Occipital lobe (tissue), 2 donors: Measurements from ENCODE around the gene RPS6KA3. TPM values are rescaled to one million over a fixed set of nuclear protein-coding genes. Genes with fewer than 3 reads are reported as not detected.
"Not testable (repeated sequence)": the region's sequence is repeated elsewhere in the genome, so short reads cannot be mapped to it uniquely, and the experiment has no call there.

ENCODE experiments used
- DNase-seq: peaks from one replicate; lab custom pipeline; 2025; lab: John Stamatoyannopoulos, UW
- total RNA-seq: library from RNA; depleted of rRNA; stranded (reverse); fragments of >200 nt; gene quantifications from one replicate; pipeline ENCODE4 v1.2.3, GENCODE V29; 2014

RPS6KA3 gene
- total RNA-seq, 1 donor from 2014 or later: 35.7 TPM

GRCh38 chrX:20147561-20147960 lies 119.1 kb downstream of the RPS6KA3 start:
- DNase-seq: no peak

GRCh38 chrX:20144491-20144890 lies 122.2 kb downstream of the RPS6KA3 start:
- no peak for DNase-seq

- DNase-seq: no peak
Measured at GRCh38 chrX:20143561-20143960, 123.1 kb downstream of the RPS6KA3 start.

- DNase-seq: no peak
Measured at GRCh38 chrX:20143111-20143510, 123.6 kb downstream of the RPS6KA3 start.

- DNase-seq: peak; percentile 94
Measured at GRCh38 chrX:20141281-20142220, 125.2 kb downstream of the RPS6KA3 start, which contains the start of gene EIF1AX. Gene EIF1AX, minus strand, starts transcription at chrX:20141838. Its CDS starts 198 bp downstream, at chrX:20141640.

GRCh38 chrX:20140420-20140819 lies 126.3 kb downstream of the RPS6KA3 start:
- no peak for DNase-seq

- no peak for DNase-seq
Measured at GRCh38 chrX:20139966-20140365, 126.7 kb downstream of the RPS6KA3 start.

GRCh38 chrX:20135944-20136343 lies 130.8 kb downstream of the RPS6KA3 start:
- DNase-seq: no peak

GRCh38 chrX:20132666-20133065 lies 134.0 kb downstream of the RPS6KA3 start:
- no peak for DNase-seq

GRCh38 chrX:20130357-20130756 lies 136.4 kb downstream of the RPS6KA3 start:
- no peak for DNase-seq

- no peak for DNase-seq
Measured at GRCh38 chrX:20129547-20129946, 137.2 kb downstream of the RPS6KA3 start.

GRCh38 chrX:20128670-20129069 lies 138.0 kb downstream of the RPS6KA3 start:
- DNase-seq: no peak

GRCh38 chrX:20127440-20127839 lies 139.3 kb downstream of the RPS6KA3 start:
- DNase-seq: not testable (repeated sequence)

- not testable (repeated sequence) for DNase-seq
Measured at GRCh38 chrX:20126833-20127232, 139.9 kb downstream of the RPS6KA3 start.

- DNase-seq: no peak
Measured at GRCh38 chrX:20124964-20125363, 141.7 kb downstream of the RPS6KA3 start.

GRCh38 chrX:20118065-20118824 lies 148.5 kb downstream of the RPS6KA3 start:
- DNase-seq: no peak

- DNase-seq: peak; percentile 9
Measured at GRCh38 chrX:20116577-20117240, 150.0 kb downstream of the RPS6KA3 start, which contains the start of gene MAP7D2. Gene MAP7D2, minus strand, starts transcription at chrX:20116907. Its CDS starts 28 bp downstream, at chrX:20116879.

GRCh38 chrX:20116087-20116576 lies 150.6 kb downstream of the RPS6KA3 start:
- DNase-seq: no peak

GRCh38 chrX:20112022-20112774 lies 154.5 kb downstream of the RPS6KA3 start:
- DNase-seq: no peak

- no peak for DNase-seq
Measured at GRCh38 chrX:20111271-20111670, 155.4 kb downstream of the RPS6KA3 start.
